SH-SY5Y (cell line): ENCODE results near the gene DLGAP1.

Source experiments
- GATA2 ChIP-seq: IDR thresholded peaks from 2 replicates; pipeline ENCODE4 v1.6.1; 2011; ENCODE audit warnings: mild to moderate bottlenecking, low read depth, low read length
- GATA3 ChIP-seq: IDR thresholded peaks from 2 replicates; pipeline ENCODE4 v1.6.1; 2011; ENCODE audit warnings: low read depth, mild to moderate bottlenecking, low read length, moderate library complexity

Gene DLGAP1

DNA sequence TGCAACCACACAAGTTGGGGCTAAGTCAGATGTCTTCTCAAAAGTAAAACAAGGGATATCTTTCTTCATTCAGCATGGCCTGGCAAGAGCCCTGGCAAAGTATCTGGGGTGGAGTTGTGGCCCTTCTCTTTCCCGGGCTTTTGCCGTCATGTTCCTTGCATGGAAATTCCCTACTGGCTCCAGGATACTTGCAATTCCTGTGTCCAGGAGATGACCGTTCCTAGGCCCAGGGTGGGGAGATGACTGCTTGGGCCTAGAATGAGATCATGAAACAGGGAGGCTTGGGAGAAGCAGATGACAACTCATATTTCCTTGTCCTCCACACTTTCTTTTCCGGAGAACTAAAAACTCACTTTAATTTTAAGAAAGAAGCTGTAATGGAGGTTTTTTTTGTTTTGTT lies 944.2 kb downstream of the DLGAP1 start:
- TF ChIP-seq GATA2 (no peak), GATA3 (no peak)

DNA sequence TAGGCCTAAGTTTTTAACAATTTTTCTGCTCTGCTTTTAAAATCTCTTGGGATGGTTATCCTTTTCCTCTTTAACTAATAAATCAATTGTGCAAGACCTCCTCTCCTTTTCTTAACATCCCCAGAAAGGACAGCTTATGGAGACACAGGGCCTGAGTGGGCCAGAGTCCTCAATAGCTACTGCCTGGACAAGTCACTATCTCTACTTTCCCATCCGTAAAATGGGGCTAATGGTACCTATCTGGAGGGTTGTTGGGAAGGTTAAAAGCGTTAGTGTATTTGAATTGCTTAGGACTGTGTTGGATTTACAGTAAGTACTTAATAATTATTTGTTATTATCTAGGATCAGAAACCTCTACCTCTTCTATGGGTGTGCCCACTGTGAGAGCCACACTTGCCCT lies 945.1 kb downstream of the DLGAP1 start:
- TF ChIP-seq GATA3 (no peak), GATA2 (no peak)

DNA sequence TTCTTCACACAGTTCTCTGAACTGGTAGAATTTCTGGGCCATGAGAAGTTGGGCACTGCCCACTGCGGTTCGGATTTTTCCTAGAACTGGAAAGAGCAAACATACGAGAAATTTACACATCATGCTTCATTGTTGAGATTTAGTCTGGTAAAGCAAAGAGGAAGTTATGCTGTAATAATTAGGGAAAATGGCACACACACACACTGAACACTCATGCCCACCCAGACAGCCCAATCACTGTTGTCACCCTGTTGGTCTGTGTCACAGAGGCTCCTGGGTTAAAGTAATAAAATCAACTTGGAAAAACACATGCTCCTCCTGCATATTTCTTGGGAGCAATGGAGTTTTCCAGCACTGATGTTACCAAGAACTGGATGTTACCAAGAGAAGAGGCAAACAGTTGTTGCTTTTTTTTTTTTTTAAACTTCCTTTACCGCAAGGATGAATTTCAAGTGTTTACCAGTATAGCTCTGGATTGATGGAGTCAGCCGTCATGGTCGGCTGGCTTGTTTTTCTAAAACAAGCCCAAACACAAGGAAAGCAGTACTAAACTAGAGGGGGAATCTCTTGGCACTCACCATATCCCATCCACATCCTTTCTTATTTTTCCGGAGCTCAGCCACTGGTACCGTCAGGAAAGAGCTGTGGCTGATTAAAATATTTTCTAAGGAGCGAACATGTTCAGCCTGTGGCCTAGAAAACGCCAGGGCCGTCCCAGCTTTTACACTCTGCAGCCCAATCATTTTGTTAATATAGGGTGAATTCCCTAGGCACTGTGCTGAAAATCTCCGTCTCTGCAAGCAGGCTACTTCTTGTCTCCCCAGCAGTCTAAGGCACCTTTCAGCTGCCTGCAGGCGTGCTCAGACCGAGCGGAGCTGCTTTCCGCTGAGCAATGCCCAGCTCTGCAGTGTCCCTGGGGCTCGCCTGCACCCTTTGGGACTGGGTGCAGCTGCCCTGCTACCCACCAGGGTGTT lies 946.2 kb downstream of the DLGAP1 start:
- TF ChIP-seq GATA2 (no peak), GATA3 (no peak)

DNA sequence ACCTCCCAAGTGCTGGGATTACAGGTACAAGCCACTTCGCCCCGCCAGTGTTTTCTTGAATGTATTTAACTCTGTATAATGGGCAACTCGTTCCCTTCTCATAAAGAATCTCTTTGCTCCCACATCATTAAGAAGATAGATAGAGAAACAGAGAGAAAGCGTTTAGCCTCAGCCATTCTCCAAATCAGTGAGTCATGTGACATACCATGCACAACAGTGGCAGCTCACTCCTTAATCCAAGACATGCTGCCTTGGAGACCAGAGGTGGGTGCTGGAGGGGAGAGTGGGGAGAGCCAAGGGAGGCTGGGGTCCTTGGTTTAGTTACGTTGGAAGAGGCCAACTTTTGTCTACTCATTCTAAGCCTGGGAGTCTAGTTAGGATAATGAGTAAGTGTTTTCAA lies 950.5 kb downstream of the DLGAP1 start:
- TF ChIP-seq GATA2 (no peak), GATA3 (no peak)

DNA sequence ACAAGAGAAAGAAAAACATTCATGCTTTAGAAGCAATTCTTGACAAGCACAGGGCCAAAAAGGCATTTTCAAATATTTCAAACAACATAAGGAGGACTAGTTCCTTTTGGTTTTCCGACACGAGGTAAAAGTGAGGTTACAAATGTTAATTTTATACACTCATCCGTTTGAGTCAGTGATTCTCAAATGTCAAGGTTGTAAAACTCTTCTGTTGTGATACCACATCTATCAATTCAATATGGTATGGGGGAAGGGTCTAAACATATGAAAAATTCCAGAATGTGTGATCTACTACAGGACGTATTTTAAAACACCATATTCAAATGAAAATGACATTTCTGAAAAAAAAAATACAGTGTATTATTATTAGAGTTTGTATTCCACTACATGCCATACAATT lies 952.5 kb downstream of the DLGAP1 start:
- TF ChIP-seq GATA3 (no peak), GATA2 (no peak)

DNA sequence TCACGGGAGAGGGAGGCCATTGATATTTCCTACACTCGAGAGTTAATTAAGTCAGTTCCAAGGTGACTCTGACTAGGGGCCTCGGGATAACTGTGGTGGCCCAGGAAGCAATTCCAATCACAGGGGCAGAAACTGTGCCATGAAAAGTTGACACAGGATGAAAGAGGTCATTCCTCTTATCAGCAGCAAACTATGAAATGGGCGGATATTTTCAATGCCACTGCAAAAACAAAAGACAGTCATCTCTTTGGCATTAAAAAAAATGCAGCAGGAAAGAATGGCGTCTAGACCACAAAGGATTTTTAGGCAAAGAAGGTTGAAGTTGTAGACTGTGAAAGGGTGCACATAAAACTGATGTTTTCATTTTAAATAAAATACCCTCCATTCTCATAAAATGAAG lies 955.1 kb downstream of the DLGAP1 start:
- TF ChIP-seq GATA2 (no peak), GATA3 (no peak)

DNA sequence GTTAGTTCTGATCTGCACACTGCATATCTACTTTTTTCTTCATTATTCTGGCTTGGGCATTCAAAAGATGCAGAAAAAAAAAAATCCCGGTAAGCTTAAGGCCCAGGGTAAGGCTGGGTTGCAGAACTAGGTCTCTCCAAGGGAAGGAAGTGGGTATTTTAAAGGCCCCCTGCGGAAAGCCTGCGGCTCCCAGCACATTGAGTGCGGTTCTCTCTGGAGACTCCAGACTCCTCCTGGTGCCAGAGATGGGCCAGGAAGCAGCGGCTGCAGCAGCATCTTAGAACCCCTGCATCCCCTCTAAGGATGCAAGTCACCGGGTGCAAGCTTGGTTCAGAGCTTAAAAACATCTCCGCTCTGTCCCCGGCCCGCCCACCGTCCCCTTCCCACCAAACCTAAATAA lies 955.6 kb downstream of the DLGAP1 start:
- no peak for TF ChIP-seq GATA3
- TF ChIP-seq GATA2, result no peak

DNA sequence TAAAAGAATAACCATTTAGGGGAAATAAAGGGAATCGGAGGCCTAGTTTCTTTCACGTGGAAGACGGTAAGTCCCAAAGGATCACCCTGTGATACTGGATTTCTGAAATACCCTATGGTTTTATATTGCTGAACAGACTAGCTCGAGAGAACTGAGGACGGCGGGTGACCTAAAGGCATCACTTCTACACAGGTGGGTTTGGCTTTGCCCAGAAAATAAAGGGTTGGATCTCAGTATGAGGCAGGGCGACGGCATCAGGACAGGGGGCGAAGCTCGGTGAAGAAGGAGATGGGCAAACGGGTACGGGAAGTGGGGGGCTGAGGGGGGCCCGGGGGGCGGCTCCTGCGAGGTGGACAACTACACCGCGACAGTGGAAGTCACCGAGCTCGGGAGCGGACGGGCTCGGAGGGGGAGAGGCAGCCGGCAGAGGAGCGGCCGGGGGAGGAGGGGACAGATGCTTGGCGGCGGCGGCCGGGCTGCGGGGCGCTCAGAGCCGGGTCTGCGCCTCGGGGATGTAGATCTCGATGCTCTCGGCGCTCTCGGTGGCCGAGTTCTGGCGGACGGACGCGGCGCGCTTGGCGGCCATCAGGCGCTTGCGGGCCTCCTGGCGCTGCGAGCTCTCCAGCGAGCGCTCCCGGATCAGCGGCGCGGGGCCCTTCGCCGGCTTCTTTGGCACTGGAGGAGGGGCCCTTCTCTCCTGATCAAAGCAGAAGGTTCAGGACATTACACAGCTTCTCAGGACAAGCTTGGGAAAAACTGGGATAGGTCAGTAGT lies 956.2 kb downstream of the DLGAP1 start:
- TF ChIP-seq GATA2 (no peak), GATA3 (no peak)

DNA sequence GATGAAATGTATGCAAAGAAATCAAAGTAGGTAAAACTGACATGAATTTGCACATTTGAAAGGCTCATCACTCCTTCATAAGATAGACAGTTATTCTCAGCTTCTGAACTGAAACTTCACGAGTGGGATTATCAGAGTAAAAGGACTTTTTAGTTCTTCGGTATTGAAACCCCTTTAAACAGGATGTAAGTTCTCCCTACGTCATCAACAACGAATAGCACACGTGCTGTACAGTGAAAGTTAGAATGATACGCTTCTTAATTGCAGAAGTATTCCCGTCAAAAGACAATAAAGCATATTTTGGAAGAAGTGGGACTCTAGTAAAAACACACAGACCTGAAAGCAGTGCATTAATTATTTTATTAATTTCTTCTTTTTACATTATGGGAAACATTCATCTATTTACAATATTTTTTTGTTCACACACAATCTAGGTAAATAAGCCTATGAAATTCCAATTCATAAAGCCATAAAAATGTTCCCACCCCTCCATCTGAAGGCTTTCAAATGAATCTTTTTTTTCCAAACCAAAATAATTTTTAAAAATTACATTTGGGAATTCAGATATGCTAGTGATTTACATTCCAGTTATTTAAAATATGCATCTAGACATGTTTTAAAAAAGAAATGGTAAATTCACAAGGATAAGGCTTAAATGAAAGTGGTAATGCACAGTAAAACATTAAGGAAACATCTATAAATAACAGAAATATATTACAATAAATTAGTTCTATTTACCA lies 959.2 kb downstream of the DLGAP1 start:
- TF ChIP-seq GATA2, result no peak
- no peak for TF ChIP-seq GATA3

DNA sequence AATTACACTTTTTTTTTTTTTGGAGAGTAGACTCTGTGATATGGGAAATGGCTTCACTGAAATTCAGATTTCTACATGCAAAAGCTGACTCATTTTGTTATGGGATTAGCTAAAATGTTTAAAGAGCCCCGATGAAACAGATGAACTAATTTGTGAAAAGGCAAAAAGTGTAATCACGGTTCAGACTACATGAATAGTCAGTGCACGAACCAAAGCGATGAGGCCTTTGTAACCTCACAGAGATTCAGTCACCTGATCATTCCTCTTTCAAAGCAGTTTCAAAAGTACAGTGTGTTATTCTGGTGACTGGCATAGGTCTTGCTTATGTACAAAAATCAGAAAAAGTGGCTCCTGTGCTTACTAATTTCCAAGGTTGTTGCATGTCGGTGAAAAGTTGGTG lies 960.5 kb downstream of the DLGAP1 start:
- no peak for TF ChIP-seq GATA3
- TF ChIP-seq GATA2, result no peak

DNA sequence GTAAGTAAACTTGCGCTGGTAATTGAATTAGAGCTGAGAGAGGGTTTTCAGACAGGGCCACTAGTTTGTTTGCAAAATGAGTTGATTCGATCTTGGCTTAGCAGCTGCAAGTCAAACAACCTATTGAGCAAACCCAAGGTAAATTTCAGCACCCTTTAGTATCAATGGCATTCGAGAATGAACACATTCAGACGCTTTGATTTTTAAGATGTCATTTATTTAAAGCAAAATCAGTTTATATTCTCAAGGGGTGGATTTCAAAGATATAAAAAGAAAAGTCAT lies 960.9 kb downstream of the DLGAP1 start:
- TF ChIP-seq GATA3 (no peak), GATA2 (no peak)

DNA sequence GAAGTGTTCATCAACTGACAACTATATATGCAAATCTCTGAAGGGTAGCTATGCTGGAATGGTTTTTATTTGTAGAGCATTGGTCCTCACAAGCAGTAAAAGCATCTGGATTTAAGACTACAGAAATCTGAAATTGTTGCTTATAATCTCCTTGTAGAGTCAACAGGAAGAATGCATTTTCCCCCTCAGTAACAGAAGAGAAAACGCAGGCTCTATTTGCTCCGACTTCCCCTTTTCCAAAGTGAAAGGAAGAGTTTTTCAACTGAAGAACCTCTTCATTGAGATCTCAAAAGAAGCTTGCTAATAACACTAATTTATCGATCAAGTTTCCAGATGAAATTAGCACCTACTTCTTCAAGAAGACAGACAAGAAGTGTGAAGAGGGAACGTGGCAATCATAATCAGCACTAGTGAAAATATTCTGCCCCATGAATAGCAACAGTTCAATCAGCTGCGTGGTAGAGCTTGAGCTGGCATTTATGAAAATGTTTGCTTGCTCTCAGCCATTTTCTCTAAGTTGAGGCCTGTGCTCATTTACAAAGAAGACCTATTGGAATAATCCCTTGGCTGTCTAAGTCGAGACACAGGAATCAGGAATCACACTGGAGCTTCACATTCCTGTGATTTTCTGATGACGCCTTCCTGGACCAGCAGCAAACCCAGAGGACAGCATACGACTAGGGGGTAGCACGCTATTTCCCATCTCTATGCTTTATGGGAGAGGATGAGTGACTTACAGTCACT lies 961.4 kb downstream of the DLGAP1 start:
- TF ChIP-seq GATA3, result no peak
- no peak for TF ChIP-seq GATA2

DNA sequence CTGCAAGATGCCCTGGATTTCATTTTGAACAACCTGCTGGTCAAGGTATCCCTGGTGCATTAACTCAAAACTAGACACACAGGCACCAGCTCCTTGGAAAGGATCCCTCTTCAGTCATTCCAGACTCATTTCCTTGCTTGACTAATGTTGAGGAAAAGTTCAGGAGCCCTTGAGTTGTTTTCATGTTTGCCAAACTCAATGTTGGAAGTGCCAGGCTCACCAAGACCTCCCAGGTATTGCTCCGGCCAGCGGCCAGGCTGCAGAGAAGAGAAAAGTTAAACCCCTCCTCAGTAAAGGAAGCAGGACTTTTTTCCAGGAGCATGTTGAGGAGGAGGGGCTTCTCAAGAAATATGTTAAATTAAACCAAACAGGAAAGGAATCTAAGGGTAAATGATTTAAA lies 962.4 kb downstream of the DLGAP1 start:
- TF ChIP-seq GATA2 (no peak), GATA3 (no peak)

DNA sequence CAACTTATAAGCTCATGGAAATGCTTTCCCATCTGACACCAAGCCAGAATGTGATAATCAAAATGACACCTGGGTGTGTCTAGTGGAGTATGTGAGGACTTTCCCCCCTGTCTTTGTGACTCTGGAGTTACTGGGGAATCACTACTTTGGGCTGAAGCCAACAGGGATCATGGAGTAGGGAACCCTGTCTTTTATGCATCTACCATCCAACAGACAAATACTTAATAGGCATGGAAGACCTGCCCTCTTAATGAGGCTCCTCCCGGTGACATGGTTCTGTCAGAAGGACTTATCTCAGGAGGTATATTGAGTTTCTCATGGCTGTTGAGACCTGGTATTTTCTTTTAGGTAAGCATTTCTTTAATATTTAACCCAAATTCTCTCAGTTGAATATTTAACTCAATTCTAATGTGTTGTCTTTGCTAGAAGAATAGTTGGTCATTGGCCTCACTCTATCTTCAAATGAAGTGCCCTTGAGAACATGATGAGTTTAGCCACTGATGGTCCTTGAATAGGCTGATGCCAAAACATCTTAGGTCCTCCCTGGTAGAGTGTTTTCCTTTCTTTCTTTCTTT lies 963.0 kb downstream of the DLGAP1 start:
- no peak for TF ChIP-seq GATA3
- TF ChIP-seq GATA2, result no peak
